ENCODE data around the gene PTGS1. TPM values are rescaled to one million over a fixed set of nuclear protein-coding genes. Genes with fewer than 3 reads are reported as not detected.

PTGS1 gene
- total and polyA plus RNA-seq, 4 donors: 0.84 to 5.3 (median 1.1) TPM

- no peak for TF ChIP-seq JUND (IDR thresholded peaks at IDR 0.05)
Measured at GRCh38 chr9:122381206-122381950, 10.6 kb downstream of the PTGS1 start (continued).

- H3K27ac ChIP-seq (ENCODE audit: low read depth in 1 of 2, low read length in 2 of 2): no peak overlapping the region
- 84% methylated on average over 16 of the region's 16 CpGs for WGBS
- no peak for DNase-seq (ENCODE audit: low spot score)
- H3K9me3 ChIP-seq (ENCODE audit: control insufficient read depth in 4 of 4, low read length in 3 of 4): peaks cover 0 to 4% (median 0%) of the 10 kb centered on the region in 4 donors
- TF ChIP-seq EGR1 (IDR thresholded peaks at IDR 0.05; ENCODE audit: low read depth in 2 of 2): no peak
- TF ChIP-seq MAX (IDR thresholded peaks at IDR 0.05): no peak
- no peak for TF ChIP-seq NR2F2 (IDR thresholded peaks at IDR 0.05)
- no peak for TF ChIP-seq HNF4G (IDR thresholded peaks at IDR 0.05)
- TF ChIP-seq GABPA (IDR thresholded peaks at IDR 0.05 in 1 of 2, conservative IDR thresholded peaks at IDR 0.05 in 1 of 2): no peak
- no peak for TF ChIP-seq FOXA2 (IDR thresholded peaks at IDR 0.05)
- no peak for TF ChIP-seq RAD21 (IDR thresholded peaks at IDR 0.05)
- TF ChIP-seq HNF4A (conservative IDR thresholded peaks at IDR 0.05): no peak
- TF ChIP-seq RXRA (IDR thresholded peaks at IDR 0.05): no peak
- TF ChIP-seq YY1 (IDR thresholded peaks at IDR 0.05): no peak
- TF ChIP-seq CTCF (IDR thresholded peaks at IDR 0.05; ENCODE audit: low read depth, low read length, missing input control): no peak
- TF ChIP-seq FOXA1 (IDR thresholded peaks at IDR 0.05): no peak
- H3K9ac ChIP-seq (ENCODE audit: low read depth in 1 of 2, low read length in 2 of 2): no peak overlapping the region
- no peaks in the 10 kb centered on the region for H3K36me3 ChIP-seq (ENCODE audit: control insufficient read depth in 4 of 4, insufficient read depth in 3 of 4, low read depth in 1 of 4, low read length in 3 of 4)
- H3K4me1 ChIP-seq (ENCODE audit: control insufficient read depth in 4 of 4, insufficient read depth in 4 of 4, low read length in 3 of 4): no peaks in the 10 kb centered on the region
- H3K27me3 ChIP-seq (ENCODE audit: control insufficient read depth in 4 of 4, insufficient read depth in 4 of 4, low read length in 3 of 4): no peaks in the 10 kb centered on the region
- H3K4me3 ChIP-seq (ENCODE audit: low read depth in 1 of 3, low read length in 3 of 3): no peak overlapping the region
Measured at GRCh38 chr9:122382901-122383850, 12.4 kb downstream of the PTGS1 start.

GRCh38 chr9:122383992-122384461 lies 13.2 kb downstream of the PTGS1 start:
- Histone ChIP-seq H3K4me1 (ENCODE audit: control insufficient read depth in 4 of 4, insufficient read depth in 4 of 4, low read length in 3 of 4) (no peaks in the 10 kb centered on the region), H3K27ac (ENCODE audit: low read depth in 1 of 2, low read length in 2 of 2) (no peak overlapping the region), H3K36me3 (ENCODE audit: control insufficient read depth in 4 of 4, insufficient read depth in 3 of 4, low read depth in 1 of 4, low read length in 3 of 4) (no peaks in the 10 kb centered on the region), H3K9me3 (ENCODE audit: control insufficient read depth in 4 of 4, low read length in 3 of 4) (peaks cover 0 to 4% (median 0%) of the 10 kb centered on the region in 4 donors), H3K9ac (ENCODE audit: low read depth in 1 of 2, low read length in 2 of 2) (no peak overlapping the region), H3K4me3 (ENCODE audit: low read depth in 1 of 3, low read length in 3 of 3) (no peak overlapping the region), H3K27me3 (ENCODE audit: control insufficient read depth in 4 of 4, insufficient read depth in 4 of 4, low read length in 3 of 4) (no peaks in the 10 kb centered on the region)
- no peak for DNase-seq (ENCODE audit: low spot score)
- WGBS: 88% methylated on average over 7 of the region's 7 CpGs
- TF ChIP-seq ZBTB33 (IDR thresholded peaks at IDR 0.05): no peak
- no peak for TF ChIP-seq HNF4A (conservative IDR thresholded peaks at IDR 0.05)
- no peak for TF ChIP-seq SP1 (IDR thresholded peaks at IDR 0.05)
- no peak for TF ChIP-seq JUND (IDR thresholded peaks at IDR 0.05)
- no peak for TF ChIP-seq NR2F2 (IDR thresholded peaks at IDR 0.05)
- no peak for TF ChIP-seq FOXA2 (IDR thresholded peaks at IDR 0.05)
- no peak for TF ChIP-seq EGR1 (IDR thresholded peaks at IDR 0.05; ENCODE audit: low read depth in 2 of 2)
- no peak for TF ChIP-seq REST (IDR thresholded peaks at IDR 0.05)
- no peak for TF ChIP-seq ATF3 (IDR thresholded peaks at IDR 0.05)
- TF ChIP-seq HNF4G (IDR thresholded peaks at IDR 0.05): no peak
- no peak for TF ChIP-seq RXRA (IDR thresholded peaks at IDR 0.05)
- TF ChIP-seq TAF1 (conservative IDR thresholded peaks at IDR 0.05): no peak
